ENCODE data around the gene CRYL1. TPM values are rescaled to one million over a fixed set of nuclear protein-coding genes. Genes with fewer than 3 reads are reported as not detected.

CRYL1 gene
- total and polyA plus RNA-seq, 2 of the 13 experiments (the other 11 are each of a cell fraction or from before 2014, with no cell fraction given): 57.2 to 115 TPM

DNA sequence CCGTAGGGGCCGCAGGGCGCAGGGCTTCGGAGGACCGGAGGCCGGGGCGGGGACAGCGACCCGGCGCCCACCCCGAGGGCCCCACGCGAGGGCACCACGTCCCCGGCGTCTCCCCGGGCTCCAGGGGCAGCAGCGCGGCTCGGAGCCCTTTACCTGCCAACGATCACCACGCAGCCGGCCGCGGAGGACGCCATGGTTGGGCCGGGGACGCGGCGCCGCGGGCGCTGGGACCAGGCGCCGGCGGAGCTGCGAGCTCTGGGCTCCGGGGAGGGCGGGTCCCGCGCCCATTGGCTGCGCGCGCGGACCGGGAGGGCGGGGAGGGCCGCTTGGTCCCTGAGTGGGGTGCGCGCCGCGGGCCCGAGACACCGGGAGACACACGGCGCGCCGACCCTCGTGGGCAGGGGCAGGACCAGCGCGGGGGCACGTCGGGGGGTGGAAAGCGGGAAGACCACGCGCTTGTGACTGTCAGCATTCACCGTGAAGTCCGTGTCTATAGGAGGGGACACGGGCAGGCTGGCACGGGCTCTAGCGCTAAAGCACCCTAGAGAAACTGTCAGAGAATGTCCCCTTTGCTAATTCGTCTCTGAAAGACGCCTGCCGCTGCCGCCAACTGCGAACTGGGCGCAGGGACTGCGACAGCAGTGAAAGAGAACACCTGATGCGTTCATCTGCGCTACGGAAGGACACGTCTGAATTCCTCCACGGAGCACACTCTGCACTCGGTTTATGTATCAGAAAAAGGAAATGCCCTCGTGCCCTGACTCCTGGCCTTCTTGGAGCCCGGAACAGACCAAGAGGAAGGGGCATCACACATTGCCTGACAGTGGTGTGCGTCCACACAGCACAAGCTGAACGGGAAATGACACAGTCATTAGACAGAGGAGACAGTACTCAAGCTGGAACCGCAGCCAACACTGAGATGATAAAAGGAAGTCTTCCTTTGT, at the start of gene CRYL1 (continued):
- TF ChIP-seq, protein P1, sequence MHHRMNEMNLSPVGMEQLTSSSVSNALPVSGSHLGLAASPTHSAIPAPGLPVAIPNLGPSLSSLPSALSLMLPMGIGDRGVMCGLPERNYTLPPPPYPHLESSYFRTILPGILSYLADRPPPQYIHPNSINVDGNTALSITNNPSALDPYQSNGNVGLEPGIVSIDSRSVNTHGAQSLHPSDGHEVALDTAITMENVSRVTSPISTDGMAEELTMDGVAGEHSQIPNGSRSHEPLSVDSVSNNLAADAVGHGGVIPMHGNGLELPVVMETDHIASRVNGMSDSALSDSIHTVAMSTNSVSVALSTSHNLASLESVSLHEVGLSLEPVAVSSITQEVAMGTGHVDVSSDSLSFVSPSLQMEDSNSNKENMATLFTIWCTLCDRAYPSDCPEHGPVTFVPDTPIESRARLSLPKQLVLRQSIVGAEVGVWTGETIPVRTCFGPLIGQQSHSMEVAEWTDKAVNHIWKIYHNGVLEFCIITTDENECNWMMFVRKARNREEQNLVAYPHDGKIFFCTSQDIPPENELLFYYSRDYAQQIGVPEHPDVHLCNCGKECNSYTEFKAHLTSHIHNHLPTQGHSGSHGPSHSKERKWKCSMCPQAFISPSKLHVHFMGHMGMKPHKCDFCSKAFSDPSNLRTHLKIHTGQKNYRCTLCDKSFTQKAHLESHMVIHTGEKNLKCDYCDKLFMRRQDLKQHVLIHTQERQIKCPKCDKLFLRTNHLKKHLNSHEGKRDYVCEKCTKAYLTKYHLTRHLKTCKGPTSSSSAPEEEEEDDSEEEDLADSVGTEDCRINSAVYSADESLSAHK (CRISPR knock-in tag; IDR thresholded peaks at IDR 0.05; ENCODE audit: borderline replicate concordance): no peak
- TF ChIP-seq, protein P2, sequence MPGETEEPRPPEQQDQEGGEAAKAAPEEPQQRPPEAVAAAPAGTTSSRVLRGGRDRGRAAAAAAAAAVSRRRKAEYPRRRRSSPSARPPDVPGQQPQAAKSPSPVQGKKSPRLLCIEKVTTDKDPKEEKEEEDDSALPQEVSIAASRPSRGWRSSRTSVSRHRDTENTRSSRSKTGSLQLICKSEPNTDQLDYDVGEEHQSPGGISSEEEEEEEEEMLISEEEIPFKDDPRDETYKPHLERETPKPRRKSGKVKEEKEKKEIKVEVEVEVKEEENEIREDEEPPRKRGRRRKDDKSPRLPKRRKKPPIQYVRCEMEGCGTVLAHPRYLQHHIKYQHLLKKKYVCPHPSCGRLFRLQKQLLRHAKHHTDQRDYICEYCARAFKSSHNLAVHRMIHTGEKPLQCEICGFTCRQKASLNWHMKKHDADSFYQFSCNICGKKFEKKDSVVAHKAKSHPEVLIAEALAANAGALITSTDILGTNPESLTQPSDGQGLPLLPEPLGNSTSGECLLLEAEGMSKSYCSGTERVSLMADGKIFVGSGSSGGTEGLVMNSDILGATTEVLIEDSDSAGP (CRISPR knock-in tag; IDR thresholded peaks at IDR 0.05; ENCODE audit: borderline replicate concordance): peak; percentile 64; the same call in 1 of the 2 replicates
- no peak for TF ChIP-seq ZNF432 (CRISPR knock-in tag; IDR thresholded peaks at IDR 0.05; ENCODE audit: borderline replicate concordance)
- TF ChIP-seq EHMT2 (IDR thresholded peaks at IDR 0.05; ENCODE audit: borderline replicate concordance, low read depth, low read length): no peak
- 0 out of 2 replicates have a peak, but pooled peaks have one; percentile 50 for TF ChIP-seq NKX3-1 (CRISPR knock-in tag; IDR thresholded peaks at IDR 0.05)
- TF ChIP-seq, protein P3, sequence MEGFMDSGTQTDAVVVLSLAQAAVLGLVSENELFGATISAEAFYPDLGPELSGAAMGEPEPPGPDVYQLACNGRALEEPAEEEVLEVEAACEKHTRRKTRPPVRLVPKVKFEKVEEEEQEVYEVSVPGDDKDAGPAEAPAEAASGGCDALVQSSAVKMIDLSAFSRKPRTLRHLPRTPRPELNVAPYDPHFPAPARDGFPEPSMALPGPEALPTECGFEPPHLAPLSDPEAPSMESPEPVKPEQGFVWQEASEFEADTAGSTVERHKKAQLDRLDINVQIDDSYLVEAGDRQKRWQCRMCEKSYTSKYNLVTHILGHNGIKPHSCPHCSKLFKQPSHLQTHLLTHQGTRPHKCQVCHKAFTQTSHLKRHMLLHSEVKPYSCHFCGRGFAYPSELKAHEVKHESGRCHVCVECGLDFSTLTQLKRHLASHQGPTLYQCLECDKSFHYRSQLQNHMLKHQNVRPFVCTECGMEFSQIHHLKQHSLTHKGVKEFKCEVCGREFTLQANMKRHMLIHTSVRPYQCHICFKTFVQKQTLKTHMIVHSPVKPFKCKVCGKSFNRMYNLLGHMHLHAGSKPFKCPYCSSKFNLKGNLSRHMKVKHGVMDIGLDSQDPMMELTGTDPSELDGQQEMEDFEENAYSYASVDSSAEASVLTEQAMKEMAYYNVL (CRISPR knock-in tag; IDR thresholded peaks at IDR 0.05; ENCODE audit: borderline replicate concordance): peak; percentile 18; the same call in 1 of the 2 replicates
- TF ChIP-seq ZBTB3 (CRISPR knock-in tag; IDR thresholded peaks at IDR 0.05; ENCODE audit: borderline replicate concordance, low read depth): no peak
- no peak for TF ChIP-seq FLYWCH1 (CRISPR knock-in tag; IDR thresholded peaks at IDR 0.05)
- no peak for TF ChIP-seq PHB2 (IDR thresholded peaks at IDR 0.05; ENCODE audit: partially characterized antibody)
- TF ChIP-seq, protein P4, sequence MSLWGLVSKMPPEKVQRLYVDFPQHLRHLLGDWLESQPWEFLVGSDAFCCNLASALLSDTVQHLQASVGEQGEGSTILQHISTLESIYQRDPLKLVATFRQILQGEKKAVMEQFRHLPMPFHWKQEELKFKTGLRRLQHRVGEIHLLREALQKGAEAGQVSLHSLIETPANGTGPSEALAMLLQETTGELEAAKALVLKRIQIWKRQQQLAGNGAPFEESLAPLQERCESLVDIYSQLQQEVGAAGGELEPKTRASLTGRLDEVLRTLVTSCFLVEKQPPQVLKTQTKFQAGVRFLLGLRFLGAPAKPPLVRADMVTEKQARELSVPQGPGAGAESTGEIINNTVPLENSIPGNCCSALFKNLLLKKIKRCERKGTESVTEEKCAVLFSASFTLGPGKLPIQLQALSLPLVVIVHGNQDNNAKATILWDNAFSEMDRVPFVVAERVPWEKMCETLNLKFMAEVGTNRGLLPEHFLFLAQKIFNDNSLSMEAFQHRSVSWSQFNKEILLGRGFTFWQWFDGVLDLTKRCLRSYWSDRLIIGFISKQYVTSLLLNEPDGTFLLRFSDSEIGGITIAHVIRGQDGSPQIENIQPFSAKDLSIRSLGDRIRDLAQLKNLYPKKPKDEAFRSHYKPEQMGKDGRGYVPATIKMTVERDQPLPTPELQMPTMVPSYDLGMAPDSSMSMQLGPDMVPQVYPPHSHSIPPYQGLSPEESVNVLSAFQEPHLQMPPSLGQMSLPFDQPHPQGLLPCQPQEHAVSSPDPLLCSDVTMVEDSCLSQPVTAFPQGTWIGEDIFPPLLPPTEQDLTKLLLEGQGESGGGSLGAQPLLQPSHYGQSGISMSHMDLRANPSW (CRISPR knock-in tag; IDR thresholded peaks at IDR 0.05; ENCODE audit: borderline replicate concordance): peak; percentile 83; the same call in 1 of the 2 replicates
- no peak; the same call in 1 of the 2 replicates for TF ChIP-seq MAZ (IDR thresholded peaks at IDR 0.05; ENCODE audit: borderline replicate concordance, low read depth, low read length)
- TF ChIP-seq MAZ (CRISPR knock-in tag; IDR thresholded peaks at IDR 0.05; ENCODE audit: low read depth): peak; percentile 85
- no peak for TF ChIP-seq ZNF143 (CRISPR knock-in tag; IDR thresholded peaks at IDR 0.05)
- no peak for TF ChIP-seq ZNF501 (CRISPR knock-in tag; IDR thresholded peaks at IDR 0.05)
- TF ChIP-seq ZNF790 (CRISPR knock-in tag; IDR thresholded peaks at IDR 0.05; ENCODE audit: borderline replicate concordance): no peak
- peak; percentile 54; the same call in 1 of the 2 replicates for TF ChIP-seq KDM4B (CRISPR knock-in tag; IDR thresholded peaks at IDR 0.05)
- TF ChIP-seq MAFF (IDR thresholded peaks at IDR 0.05; ENCODE audit: low read depth, low read length): no peak
- TF ChIP-seq ZNF558 (CRISPR knock-in tag; IDR thresholded peaks at IDR 0.05; ENCODE audit: borderline replicate concordance): peak; percentile 83; the same call in 1 of the 2 replicates
- no peak for TF ChIP-seq NFATC3 (CRISPR knock-in tag; IDR thresholded peaks at IDR 0.05)

Data from HepG2 (cell line).